Hepatocyte (in vitro differentiated cells): ENCODE data around the gene FAM181A. TPM values are rescaled to one million over a fixed set of nuclear protein-coding genes. Genes with fewer than 3 reads are reported as not detected.
A peak's percentile ranks its signal among the peaks of the same experiment; 100 is the strongest.

ENCODE experiments used
- DNase-seq: peaks from one replicate; pipeline ENCODE4 v3.0.0-alpha.2; 2016; ENCODE audit warnings: low spot score
- H2AFZ ChIP-seq: fragments of 200-600 bp; sonication (generic); 2 replicates; pipeline ENCODE4 v1.6.0; 2016; ENCODE audit warnings: antibody characterized with exemption, mild to moderate bottlenecking
- H3K27ac ChIP-seq: fragments of 200-600 bp; sonication (generic); 2 replicates; pipeline ENCODE4 v1.5.1; 2016; ENCODE audit warnings: mild to moderate bottlenecking
- H3K27me3 ChIP-seq: fragments of 200-600 bp; sonication (generic); 2 replicates; pipeline ENCODE4 v1.6.1; 2016
- H3K36me3 ChIP-seq: fragments of 200-600 bp; sonication (generic); replicated peaks from 2 replicates; pipeline ENCODE4 v1.5.1; 2016; ENCODE audit warnings: low read depth; ENCODE audit not compliant: insufficient read depth
- H3K4me1 ChIP-seq: fragments of 200-600 bp; sonication (generic); 2 replicates; pipeline ENCODE4 v1.5.1; 2016; ENCODE audit warnings: mild to moderate bottlenecking, moderate library complexity; ENCODE audit not compliant: insufficient read depth
- H3K4me2 ChIP-seq: fragments of 200-600 bp; sonication (generic); 2 replicates; pipeline ENCODE4 v1.6.0; 2016
- H3K4me3 ChIP-seq: fragments of 200-600 bp; sonication (generic); 2 replicates; pipeline ENCODE4 v1.5.1; 2016; ENCODE audit warnings: mild to moderate bottlenecking
- H3K79me2 ChIP-seq: fragments of 200-600 bp; sonication (generic); 2 replicates; pipeline ENCODE4 v1.6.0; 2017; ENCODE audit warnings: mild to moderate bottlenecking
- H3K9me2 ChIP-seq: fragments of 200-600 bp; sonication (generic); replicated peaks from 2 replicates; pipeline ENCODE4 v1.6.0; 2017; ENCODE audit warnings: mild to moderate bottlenecking; ENCODE audit not compliant: insufficient read depth
- H3K9me3 ChIP-seq: fragments of 200-600 bp; sonication (generic); 2 replicates; pipeline ENCODE4 v1.5.1; 2016; ENCODE audit warnings: low read depth, mild to moderate bottlenecking
- H4K20me1 ChIP-seq: fragments of 200-600 bp; sonication (generic); 2 replicates; pipeline ENCODE4 v1.6.0; 2016; ENCODE audit warnings: mild to moderate bottlenecking; ENCODE audit not compliant: insufficient read depth, poor library complexity, severe bottlenecking
- CTCF ChIP-seq: fragments of 200-600 bp; sonication (generic); IDR thresholded peaks from 2 replicates; pipeline ENCODE4 v1.5.1; 2016; ENCODE audit warnings: antibody characterized with exemption, mild to moderate bottlenecking; ENCODE audit not compliant: poor library complexity
- EZH2 ChIP-seq: fragments of 200-600 bp; sonication (generic); IDR thresholded peaks from 2 replicates; pipeline ENCODE4 v1.6.1; 2016; ENCODE audit warnings: antibody characterized with exemption, mild to moderate bottlenecking, borderline replicate concordance
- EZH2phosphoT487 ChIP-seq: fragments of 200-600 bp; sonication (generic); IDR thresholded peaks from one replicate; pipeline ENCODE4 v1.6.1; 2018; ENCODE audit warnings: antibody characterized with exemption, mild to moderate bottlenecking, low read depth, moderate library complexity; ENCODE audit not compliant: unreplicated experiment, severe bottlenecking
- WGBS: methylation state at CpG from one replicate; pipeline ENCODE4 v1.1.6; 2016; ENCODE audit warnings: low lambda C conversion rate; ENCODE audit errors: missing lambda C conversion rate; 5-methylcytosine and 5-hydroxymethylcytosine counted together
- polyA plus RNA-seq: library from polyadenylated mRNA; unstranded; fragments of >200 nt; fragmentation: Nextera tagmentation; extraction: Ambion mirVana; gene quantifications from 2 replicates; pipeline ENCODE4 v1.2.1, GENCODE V29; 2016
- total RNA-seq: library from RNA; depleted of rRNA; stranded (reverse); fragments of >200 nt; gene quantifications from 2 replicates; pipeline ENCODE4 v1.2.3, GENCODE V29; 2014

Gene FAM181A
- total and polyA plus RNA-seq, 2 experiments from 2014 or later, result not detected

- Histone ChIP-seq H3K9me2 (no peaks in the 10 kb centered on the region), H3K27ac (no peak overlapping the region), H3K4me2 (no peak overlapping the region), H3K27me3 (no peaks in the 10 kb centered on the region), H3K9me3 (no peaks in the 10 kb centered on the region), H3K4me1 (peaks cover 19% of the 10 kb centered on the region), H3K4me3 (no peak overlapping the region), H3K36me3 (no peaks in the 10 kb centered on the region), H2AFZ (no peak overlapping the region), H3K79me2 (no peaks in the 10 kb centered on the region), H4K20me1 (no peaks in the 10 kb centered on the region)
- no peak for DNase-seq
- 92% methylated on average over 7 of the region's 7 CpGs for WGBS
- TF ChIP-seq EZH2phosphoT487 (no peak), EZH2 (no peak), CTCF (no peak)
These were observed 30.2 kb downstream of the FAM181A start for GRCh38 chr14:93957333-93957710.

GRCh38 chr14:93957751-93958566 is 30.8 kb downstream of the FAM181A start:
- Histone ChIP-seq H3K4me1 (peaks cover 19% of the 10 kb centered on the region), H3K4me2 (no peak overlapping the region)
- WGBS, result 100% methylated on average over 16 of the region's 16 CpGs

GRCh38 chr14:93958567-93959238 is 31.6 kb downstream of the FAM181A start:
- H3K27ac ChIP-seq, result peak overlapping the region; percentile 90
- no peak overlapping the region for H3K4me3 ChIP-seq
- DNase-seq, result no peak
- H3K9me2 ChIP-seq, result no peaks in the 10 kb centered on the region
- no peaks in the 10 kb centered on the region for H3K27me3 ChIP-seq
- 88% methylated on average over 7 of the region's 7 CpGs for WGBS
- H3K36me3 ChIP-seq, result no peaks in the 10 kb centered on the region
- TF ChIP-seq EZH2phosphoT487, result no peak
- TF ChIP-seq EZH2, result no peak
- TF ChIP-seq CTCF, result no peak
- peak overlapping the region; percentile 62 for H3K4me2 ChIP-seq
- no peaks in the 10 kb centered on the region for H3K79me2 ChIP-seq
- H3K9me3 ChIP-seq, result no peaks in the 10 kb centered on the region
- peaks cover 19% of the 10 kb centered on the region for H3K4me1 ChIP-seq
- H2AFZ ChIP-seq, result no peak overlapping the region
- no peaks in the 10 kb centered on the region for H4K20me1 ChIP-seq

More at GRCh38 chr14:93957751-93958566, 30.8 kb downstream of the FAM181A start:
- Histone ChIP-seq H2AFZ (no peak overlapping the region), H3K4me3 (no peak overlapping the region), H3K36me3 (no peaks in the 10 kb centered on the region), H3K27ac (peak overlapping the region; percentile 90), H3K9me3 (no peaks in the 10 kb centered on the region), H3K9me2 (no peaks in the 10 kb centered on the region), H4K20me1 (no peaks in the 10 kb centered on the region), H3K79me2 (no peaks in the 10 kb centered on the region), H3K27me3 (no peaks in the 10 kb centered on the region)
- no peak for DNase-seq
- TF ChIP-seq EZH2 (no peak), CTCF (no peak), EZH2phosphoT487 (no peak)
